HEK293T (cell line): Measurements from ENCODE around the gene DOCK2.

ENCODE experiments used
- ARNT ChIP-seq: fragments of 450-650 bp; IDR thresholded peaks from 2 replicates; pipeline ENCODE4 v1.6.1; 2017; ENCODE audit warnings: mild to moderate bottlenecking
- BHLHE40 ChIP-seq: fragments of 450-650 bp; IDR thresholded peaks from 2 replicates; pipeline ENCODE4 v1.6.1; 2016; ENCODE audit warnings: mild to moderate bottlenecking, moderate library complexity, borderline replicate concordance
- ELF4 ChIP-seq: fragments of 450-650 bp; IDR thresholded peaks from 2 replicates; pipeline ENCODE4 v1.6.1; 2017; ENCODE audit warnings: antibody characterized with exemption
- FOXA1 ChIP-seq: fragments of 450-650 bp; IDR thresholded peaks from 2 replicates; pipeline ENCODE4 v1.6.1; 2016; ENCODE audit warnings: mild to moderate bottlenecking
- FOXM1 ChIP-seq: fragments of 450-650 bp; IDR thresholded peaks from 2 replicates; pipeline ENCODE4 v1.6.1; 2017; ENCODE audit warnings: mild to moderate bottlenecking, borderline replicate concordance
- NFRKB ChIP-seq: fragments of 450-650 bp; IDR thresholded peaks from 2 replicates; pipeline ENCODE4 v1.6.1; 2016; ENCODE audit warnings: mild to moderate bottlenecking, moderate library complexity
- SP1 ChIP-seq: fragments of 450-650 bp; IDR thresholded peaks from 2 replicates; pipeline ENCODE4 v1.6.1; 2017
- SUZ12 ChIP-seq: fragments of 450-650 bp; IDR thresholded peaks from 2 replicates; pipeline ENCODE4 v1.6.1; 2016; ENCODE audit warnings: mild to moderate bottlenecking
- TARDBP ChIP-seq: fragments of 450-650 bp; IDR thresholded peaks from 2 replicates; pipeline ENCODE4 v1.6.1; 2016
- ZNF384 ChIP-seq: fragments of 450-650 bp; IDR thresholded peaks from 2 replicates; pipeline ENCODE4 v1.6.1; 2016

- TF ChIP-seq SUZ12 (no peak), BHLHE40 (no peak), ARNT (no peak), NFRKB (no peak), TARDBP (no peak), FOXM1 (no peak), ELF4 (no peak), SP1 (no peak), ZNF384 (no peak), FOXA1 (no peak)
Observed at GRCh38 chr5:169874621-169875020, 237.5 kb downstream of the DOCK2 start.
